ENCODE data around the gene SULT1A2.
"Not testable (repeated sequence)": the region's sequence is repeated elsewhere in the genome, so short reads cannot be mapped to it uniquely, and the experiment has no call there.

The SULT1A2 gene

DNA sequence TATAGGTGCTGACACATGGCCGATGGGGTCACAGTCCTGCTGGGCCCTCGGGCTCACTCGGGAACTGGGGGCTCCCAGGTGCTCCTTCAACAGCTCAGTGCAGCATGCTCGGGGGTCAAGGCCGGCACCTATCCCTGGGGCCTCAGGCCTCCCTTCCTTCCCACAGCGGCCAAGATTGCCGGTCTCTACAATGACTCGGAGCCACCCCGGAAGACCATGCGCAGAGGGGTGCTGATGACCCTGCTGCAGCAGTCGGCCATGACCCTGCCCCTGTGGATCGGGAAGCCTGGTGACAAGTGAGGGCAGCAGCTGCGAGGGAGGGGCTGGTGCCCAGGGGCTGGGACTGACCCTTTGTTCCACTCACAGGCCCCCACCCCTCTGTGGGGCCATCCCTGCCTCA, 6.9 kb downstream of the SULT1A2 start:
- no peak for DNase-seq

DNA sequence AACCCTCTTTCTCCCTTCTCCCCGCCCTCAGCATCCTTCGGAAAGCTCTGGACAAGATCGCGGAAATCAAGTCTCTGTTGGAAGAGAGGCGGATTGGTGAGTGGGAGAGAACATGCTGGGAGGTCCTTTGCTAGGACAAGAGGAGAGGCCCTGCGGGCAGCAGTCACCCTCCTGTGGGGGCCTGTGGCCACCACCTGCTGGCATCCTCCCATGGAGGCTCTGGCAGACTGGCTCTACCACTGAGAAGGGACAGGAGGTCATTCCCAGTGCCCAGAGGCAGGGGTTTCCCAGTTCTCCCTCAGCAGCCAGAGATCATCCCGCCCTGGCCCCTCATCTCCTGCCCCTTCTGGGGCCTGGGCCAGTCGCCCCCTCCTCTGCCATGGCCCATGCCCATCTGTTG, 7.8 kb downstream of the SULT1A2 start:
- DNase-seq = no peak

- no peak for DNase-seq
Observed at GRCh38 chr16:28587386-28587785, 9.5 kb downstream of the SULT1A2 start.

DNA sequence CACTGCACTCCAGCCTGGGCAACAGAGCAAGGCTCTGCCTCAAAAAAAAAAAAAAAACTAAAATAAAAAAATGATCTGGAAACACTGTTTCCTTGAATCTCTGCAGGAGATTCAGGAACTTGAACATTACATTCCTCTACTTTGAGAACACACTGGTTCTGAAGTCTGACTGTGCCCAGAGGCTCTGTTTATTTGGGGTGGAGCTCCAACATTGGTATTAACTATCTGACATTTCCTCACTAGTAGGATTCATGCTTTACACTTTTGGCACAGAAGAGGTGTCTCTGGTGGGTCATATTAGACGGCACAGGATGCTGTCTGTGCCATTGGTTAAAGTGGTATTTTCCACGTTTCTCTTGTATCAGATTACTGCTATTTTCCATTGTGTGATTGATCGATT, 10.4 kb downstream of the SULT1A2 start:
- no peak for DNase-seq

- DNase-seq = no peak
Observed at GRCh38 chr16:28585674-28586073, 11.2 kb downstream of the SULT1A2 start.

- DNase-seq = no peak
Observed at GRCh38 chr16:28580726-28581315, 16.0 kb downstream of the SULT1A2 start.

DNA sequence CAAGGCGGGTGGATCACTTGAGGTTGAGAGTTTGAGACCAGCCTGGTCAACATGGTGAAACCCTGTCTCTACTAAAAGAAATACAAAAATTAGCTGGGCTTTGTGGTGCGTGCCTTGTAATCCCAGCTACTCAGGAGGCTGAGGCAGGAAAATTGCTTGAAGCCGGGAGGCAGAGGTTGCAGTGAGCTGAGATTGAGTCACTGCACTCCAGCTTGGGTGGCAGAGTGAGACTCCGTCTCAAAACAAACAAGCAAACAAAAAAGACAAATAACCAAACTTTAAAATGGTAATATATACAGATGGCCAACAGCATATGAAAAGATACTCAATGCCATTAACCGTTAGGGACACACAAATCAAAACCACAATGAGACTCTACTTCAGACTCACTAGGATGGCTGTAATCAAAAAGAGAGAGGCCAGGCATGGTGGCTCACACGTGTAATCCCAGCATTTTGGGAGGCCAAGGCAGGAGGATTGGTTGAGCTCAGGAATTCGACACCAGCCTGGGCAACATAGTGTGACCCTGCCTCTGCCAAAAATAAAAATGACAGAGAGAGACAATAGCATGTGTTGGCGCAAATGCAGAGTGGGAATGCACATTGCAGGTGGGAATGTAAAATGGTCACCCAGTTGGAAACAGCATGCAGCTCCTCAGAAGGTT, 21.3 kb downstream of the SULT1A2 start:
- no peak for DNase-seq

- DNase-seq = no peak
Observed at GRCh38 chr16:28574925-28575324, 21.9 kb downstream of the SULT1A2 start.

DNA sequence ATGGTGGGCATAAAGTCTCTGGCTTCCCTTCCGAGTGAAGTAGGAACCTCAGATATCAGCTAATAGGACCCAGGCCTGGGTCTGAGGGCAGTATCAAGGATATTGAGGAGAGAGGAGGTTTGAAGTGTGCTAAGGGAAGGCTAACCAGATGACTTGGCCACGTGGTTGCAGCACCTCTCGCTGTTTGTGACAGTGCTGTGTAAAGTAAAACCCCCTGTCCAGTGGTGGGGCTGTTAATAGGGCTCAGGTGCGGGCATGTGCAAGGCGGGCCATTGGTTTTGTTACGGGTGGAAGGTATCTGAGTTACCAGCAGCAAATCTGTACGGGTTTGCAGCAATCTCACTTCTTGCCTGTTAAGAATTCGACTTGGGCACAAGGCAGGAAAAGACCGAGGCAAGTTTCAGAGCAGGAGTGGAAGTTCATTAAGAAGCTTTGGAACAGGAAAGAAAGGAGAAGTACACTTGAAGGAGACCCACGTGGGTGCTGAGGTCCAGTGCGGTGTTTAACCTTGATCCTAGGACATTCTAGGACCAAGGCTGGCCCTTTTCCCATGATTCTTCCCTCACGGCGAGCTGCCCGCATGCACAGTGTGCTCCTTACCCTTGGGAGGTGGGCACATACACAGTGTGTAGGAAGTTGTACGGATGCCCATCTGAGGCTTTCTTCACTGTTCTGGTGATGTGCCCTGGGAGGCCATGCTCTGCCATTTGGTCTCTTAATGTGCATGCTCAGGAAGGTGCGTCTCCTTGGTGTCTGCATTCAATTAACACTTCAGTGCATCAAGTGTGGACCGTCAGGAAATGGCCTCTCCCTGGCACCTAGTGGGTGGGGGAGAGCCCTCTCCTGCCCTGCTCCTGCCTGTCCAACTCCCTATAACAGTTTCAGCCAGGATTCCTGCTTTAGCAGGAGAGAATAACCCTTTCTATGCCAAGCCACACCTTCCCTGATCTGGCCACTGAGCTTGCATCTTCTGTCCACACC, 22.8 kb downstream of the SULT1A2 start:
- no peak for DNase-seq

DNA sequence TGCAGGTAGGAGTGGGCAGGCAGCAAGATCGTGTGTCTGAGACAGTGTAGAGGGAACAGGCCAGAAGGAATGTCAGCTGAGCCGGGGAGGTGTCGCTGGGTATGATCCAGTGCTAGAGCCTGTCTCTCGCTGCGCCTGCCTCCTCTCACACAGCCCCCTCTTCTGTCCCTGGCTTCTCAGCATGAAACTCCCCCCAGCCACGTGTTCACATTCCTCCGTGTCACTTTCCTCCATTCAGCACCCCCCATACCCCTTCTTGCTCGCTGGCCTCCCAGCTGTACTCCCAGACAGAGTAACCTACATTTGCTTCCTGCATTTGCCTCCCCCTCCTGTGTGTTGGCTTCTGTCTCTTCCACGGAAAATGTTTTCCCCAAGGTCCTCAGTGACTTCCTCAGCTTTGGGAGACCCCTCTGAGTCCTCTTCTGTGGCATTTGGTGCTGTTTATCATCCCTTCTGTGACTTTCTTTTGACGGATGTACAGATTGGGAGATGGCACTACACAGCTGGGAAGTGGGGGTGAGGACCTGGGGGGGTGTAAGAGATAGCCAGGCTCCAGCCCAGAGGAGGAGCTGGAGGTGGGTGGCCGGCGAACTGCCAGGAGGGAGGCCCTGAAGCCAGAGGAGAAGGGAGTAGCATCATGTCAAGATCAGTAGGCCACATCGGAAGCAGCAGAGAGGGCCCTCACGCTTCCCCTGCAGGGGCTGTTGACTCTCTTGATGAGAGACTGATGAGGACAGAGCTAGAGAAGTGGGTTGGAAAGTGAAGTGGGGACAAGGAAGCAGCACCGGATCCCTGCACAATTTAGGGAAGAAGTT, 23.9 kb downstream of the SULT1A2 start:
- no peak for DNase-seq

- no peak for DNase-seq
Observed at GRCh38 chr16:28569968-28570752, 26.7 kb downstream of the SULT1A2 start.

GRCh38 chr16:28569021-28569420, 27.8 kb downstream of the SULT1A2 start:
- no peak for DNase-seq

DNA sequence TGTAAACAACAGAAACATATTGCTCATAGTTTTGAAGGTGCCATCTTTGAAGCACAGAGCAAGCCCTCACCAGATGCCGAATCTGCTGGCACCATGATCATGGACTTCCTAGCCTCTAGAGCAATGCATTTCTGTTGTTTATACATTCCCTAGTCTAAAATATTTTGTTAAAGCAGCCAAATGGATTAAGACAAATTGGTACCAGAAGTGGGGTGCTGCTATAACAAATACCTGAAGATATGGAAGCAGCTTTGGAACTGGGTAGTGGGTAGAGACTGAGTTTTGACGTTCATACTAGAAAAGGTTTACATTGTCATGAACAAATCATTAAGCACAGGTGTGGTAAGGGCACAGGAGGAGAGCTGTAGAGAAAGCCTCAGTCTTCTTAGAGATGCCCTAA, 29.6 kb downstream of the SULT1A2 start:
- no peak for DNase-seq

DNA sequence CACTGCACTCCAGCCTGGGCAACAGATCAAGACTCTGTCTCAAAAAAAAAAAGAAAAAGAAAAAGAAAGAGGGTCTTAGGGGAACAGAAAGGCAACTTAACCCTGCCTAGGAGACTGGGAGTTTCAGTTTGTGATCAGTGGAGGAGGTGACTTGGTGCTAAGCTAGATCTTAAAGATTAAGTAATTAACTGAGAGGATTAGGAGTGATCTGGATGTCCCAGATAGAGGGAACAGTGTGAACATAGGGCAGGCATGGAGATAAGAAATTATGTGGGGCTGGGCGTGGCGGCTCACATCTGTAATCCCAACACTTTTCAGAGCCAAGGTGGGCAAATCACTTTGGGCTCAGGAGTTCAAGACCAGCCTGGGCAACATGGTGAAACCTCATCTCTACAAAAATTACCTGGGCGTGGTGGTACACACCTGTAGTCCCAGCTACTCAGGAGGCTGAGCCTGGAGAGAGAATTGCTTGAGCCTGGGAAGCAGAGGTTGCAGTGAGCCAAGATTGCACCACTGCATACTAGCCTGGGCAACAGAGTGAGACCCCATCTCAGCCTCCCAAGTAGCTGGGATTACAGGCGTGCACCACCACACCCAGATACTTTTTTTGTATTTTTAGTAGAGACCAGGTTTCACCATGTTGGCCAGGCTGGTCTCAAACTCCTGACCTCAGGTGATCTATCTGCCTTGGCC, 30.5 kb downstream of the SULT1A2 start:
- not testable (repeated sequence) for DNase-seq

- no peak for DNase-seq
Observed at GRCh38 chr16:28563218-28563617, 33.6 kb downstream of the SULT1A2 start.

- no peak for DNase-seq
Observed at GRCh38 chr16:28562199-28562598, 34.7 kb downstream of the SULT1A2 start.

DNA sequence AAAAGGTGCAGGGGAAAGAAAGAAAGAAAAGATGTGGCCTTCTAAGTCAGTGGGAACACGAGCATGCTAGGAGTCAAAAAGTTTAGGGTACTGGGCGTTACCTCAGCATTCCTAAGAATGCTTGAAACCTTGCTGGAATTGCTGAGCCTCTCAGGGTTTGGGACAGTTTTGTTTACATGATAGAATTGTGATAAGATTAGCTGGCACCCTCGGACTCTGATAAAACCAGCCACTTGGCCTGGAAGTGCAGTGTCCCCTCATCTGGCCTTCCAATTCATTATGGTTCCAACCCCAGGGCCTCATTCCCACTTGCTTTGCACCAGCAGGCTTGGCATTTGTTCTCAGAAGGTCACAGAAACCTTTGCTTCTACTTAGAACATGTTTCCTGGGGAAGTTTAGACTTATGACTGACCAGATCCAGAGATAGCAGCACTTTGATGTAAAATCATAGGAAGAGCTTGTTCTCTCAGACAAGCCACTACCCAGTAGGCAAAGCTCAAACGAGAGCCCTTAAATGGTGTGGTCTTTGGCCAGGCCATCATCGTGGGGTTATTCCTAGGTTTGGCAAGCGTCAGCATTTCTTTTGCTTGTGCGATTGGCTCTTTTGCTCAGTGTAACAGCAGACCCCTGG, 35.2 kb downstream of the SULT1A2 start:
- no peak for DNase-seq

GRCh38 chr16:28558456-28558855, 38.4 kb downstream of the SULT1A2 start:
- DNase-seq = no peak

DNA sequence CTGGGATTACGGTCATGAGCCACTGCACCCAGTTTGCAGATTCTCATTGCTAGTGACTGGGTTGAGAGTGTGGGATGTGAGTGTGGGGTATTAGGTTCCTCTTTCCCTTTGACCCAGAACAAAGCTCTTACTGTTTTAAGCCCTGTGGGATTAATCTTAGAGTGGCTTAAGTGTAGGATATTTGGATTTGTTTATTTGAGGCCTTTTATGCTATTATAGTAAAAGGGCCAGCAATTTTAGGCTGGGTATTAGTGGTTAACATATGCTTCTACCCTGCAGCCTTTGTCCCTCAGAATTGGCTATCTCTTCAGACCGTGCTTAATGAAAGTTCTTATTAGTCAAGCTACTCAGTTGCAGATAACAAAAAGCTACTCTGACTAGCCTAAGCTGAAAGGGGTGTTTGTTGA, 39.9 kb downstream of the SULT1A2 start:
- DNase-seq = no peak

GRCh38 chr16:28555561-28555960, 41.3 kb downstream of the SULT1A2 start:
- no peak for DNase-seq

All from NCI-H526 (cell line).